GM06990 (cell line): Measurements from ENCODE around the gene GRIK4.

Experiments
- DNase-seq: peaks from one replicate; pipeline ENCODE4 v3.0.0-alpha.2; 2011; ENCODE audit not compliant: insufficient read length; ENCODE audit errors: extremely low read depth
- H3K27me3 ChIP-seq: replicated peaks from 2 replicates; pipeline ENCODE4 v1.6.0; 2011; ENCODE audit warnings: low read length; ENCODE audit not compliant: control insufficient read depth, insufficient read depth
- H3K36me3 ChIP-seq: 2 replicates; pipeline ENCODE4 v1.5.1; 2011; ENCODE audit warnings: low read length; ENCODE audit not compliant: control insufficient read depth, insufficient read depth
- H3K4me3 ChIP-seq: replicated peaks from 2 replicates; pipeline ENCODE4 v1.5.1; 2011; ENCODE audit warnings: low read depth, mild to moderate bottlenecking, control low read depth, low read length
- TF ChIP-seq, protein P1 (sequence below): IDR thresholded peaks from 2 replicates; pipeline ENCODE4 v1.5.1; 2011; ENCODE audit warnings: low read length, control low read depth, mild to moderate bottlenecking, inconsistent platforms; ENCODE audit not compliant: insufficient read depth, poor library complexity, severe bottlenecking

GRIK4 gene

DNA sequence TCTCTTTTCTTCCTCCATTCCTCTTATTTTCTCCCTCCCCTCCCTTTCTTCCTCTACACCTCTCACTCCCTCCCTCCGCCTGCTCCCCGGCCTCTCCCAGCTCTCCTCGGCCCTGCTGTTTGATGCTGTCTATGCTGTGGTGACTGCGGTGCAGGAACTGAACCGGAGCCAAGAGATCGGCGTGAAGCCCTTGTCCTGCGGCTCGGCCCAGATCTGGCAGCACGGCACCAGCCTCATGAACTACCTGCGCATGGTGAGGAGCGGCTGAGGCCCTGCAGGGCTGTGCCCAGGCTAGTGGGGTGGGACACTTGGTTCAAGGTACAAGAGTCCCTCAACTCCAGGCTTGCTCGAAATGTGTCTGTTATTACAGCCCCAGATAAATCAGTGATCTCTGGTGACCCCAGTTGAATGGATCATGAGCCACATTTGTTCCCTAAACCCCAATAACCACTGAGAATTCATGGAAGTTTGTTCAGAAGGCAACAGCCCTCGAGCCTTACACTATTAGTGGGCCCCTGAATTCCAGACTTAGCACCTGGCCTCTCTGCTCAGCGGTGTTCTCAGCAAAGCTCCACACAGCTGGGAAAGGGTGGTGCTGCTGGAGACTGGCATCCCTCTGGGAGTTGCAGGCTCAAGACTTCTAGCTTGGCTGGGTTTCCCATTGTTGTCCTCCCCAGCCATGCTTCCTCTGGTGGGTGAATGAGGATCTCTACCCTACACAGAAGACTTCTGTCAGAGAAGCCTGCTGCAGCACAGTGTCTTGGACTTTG, 362.6 kb downstream of the GRIK4 start:
- no peak overlapping the region for H3K4me3 ChIP-seq
- no peak for DNase-seq
- TF ChIP-seq, protein P1, sequence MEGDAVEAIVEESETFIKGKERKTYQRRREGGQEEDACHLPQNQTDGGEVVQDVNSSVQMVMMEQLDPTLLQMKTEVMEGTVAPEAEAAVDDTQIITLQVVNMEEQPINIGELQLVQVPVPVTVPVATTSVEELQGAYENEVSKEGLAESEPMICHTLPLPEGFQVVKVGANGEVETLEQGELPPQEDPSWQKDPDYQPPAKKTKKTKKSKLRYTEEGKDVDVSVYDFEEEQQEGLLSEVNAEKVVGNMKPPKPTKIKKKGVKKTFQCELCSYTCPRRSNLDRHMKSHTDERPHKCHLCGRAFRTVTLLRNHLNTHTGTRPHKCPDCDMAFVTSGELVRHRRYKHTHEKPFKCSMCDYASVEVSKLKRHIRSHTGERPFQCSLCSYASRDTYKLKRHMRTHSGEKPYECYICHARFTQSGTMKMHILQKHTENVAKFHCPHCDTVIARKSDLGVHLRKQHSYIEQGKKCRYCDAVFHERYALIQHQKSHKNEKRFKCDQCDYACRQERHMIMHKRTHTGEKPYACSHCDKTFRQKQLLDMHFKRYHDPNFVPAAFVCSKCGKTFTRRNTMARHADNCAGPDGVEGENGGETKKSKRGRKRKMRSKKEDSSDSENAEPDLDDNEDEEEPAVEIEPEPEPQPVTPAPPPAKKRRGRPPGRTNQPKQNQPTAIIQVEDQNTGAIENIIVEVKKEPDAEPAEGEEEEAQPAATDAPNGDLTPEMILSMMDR: no peak
- H3K36me3 ChIP-seq: no peaks in the 10 kb centered on the region
- H3K27me3 ChIP-seq: peaks cover 1% of the 10 kb centered on the region

DNA sequence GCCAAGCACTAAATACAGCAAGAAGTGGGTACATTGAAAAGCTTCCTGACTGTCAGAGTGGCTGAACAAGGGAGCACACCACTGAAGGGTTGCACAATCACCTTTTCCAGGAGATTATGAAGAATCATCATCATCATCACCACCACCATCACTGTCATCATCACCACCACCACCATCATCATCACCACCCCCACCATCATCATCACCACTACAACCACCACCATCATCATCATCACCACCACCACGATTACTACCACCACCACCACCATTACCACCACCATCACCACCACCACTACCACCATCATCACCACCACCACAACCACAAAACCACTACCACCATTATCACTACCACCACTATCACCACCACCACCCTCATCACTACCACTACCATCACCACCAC, 364.4 kb downstream of the GRIK4 start:
- Histone ChIP-seq H3K36me3 (no peaks in the 10 kb centered on the region), H3K4me3 (no peak overlapping the region), H3K27me3 (peaks cover 1% of the 10 kb centered on the region)
- TF ChIP-seq, protein P1: no peak
- no peak for DNase-seq

- Histone ChIP-seq H3K27me3 (peaks cover 1% of the 10 kb centered on the region), H3K36me3 (no peaks in the 10 kb centered on the region), H3K4me3 (no peak overlapping the region)
- TF ChIP-seq, protein P1: no peak
- DNase-seq: no peak
These were observed 366.3 kb downstream of the GRIK4 start for GRCh38 chr11:120877746-120878365.

- Histone ChIP-seq H3K27me3 (peaks cover 1% of the 10 kb centered on the region), H3K4me3 (no peak overlapping the region), H3K36me3 (no peaks in the 10 kb centered on the region)
- no peak for DNase-seq
- TF ChIP-seq, protein P1: no peak
These were observed 367.2 kb downstream of the GRIK4 start for GRCh38 chr11:120878781-120879180.

GRCh38 chr11:120880498-120881175, 369.1 kb downstream of the GRIK4 start:
- DNase-seq: no peak
- Histone ChIP-seq H3K36me3 (no peaks in the 10 kb centered on the region), H3K27me3 (peaks cover 1% of the 10 kb centered on the region), H3K4me3 (no peak overlapping the region)
- TF ChIP-seq, protein P1: no peak
